GM10266 (cell line): ENCODE results near the gene CAMK2B.

ENCODE experiments used
- DNase-seq: peaks from one replicate; pipeline ENCODE4 v3.0.0; 2012; ENCODE audit errors: extremely low spot score
- TF ChIP-seq, protein P1 (sequence below): IDR thresholded peaks from 2 replicates; pipeline ENCODE4 v1.5.1; 2012; ENCODE audit warnings: mild to moderate bottlenecking, low read depth; ENCODE audit not compliant: control insufficient read depth, insufficient read depth; ENCODE audit errors: missing control alignments

CAMK2B gene

DNA sequence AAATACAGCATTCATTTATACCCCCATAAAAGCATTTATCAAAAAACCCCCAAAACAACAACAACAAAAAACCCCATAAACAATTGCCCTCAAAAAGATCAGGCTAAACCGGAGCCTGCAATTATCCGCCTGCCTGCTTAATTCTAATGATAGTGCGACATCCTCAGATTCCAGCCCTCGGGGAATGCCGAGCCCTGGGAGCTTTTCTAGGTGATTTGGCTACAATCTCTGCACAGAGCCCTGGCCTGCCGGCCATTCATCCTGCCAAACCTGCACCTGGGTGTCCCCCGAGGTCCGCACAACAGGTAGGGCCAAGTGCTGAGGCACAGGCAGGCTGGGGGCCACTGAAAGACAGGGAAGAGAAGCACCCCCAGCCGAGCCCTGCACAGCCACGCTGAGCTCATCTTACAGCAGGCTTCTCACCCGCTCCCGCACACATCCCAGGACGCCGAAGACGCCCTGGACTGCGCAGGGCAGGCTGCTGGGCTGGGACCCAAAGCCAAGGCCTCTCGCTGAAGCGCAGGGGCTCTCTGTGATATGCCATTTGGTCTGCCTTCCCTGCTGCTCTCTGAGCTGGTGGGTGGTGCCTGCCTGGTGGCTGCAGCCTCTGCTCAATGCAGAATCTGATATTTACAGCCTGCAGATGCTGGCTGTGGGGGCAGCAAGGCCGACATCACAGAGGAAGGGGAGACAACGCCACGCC, 57.5 kb downstream of the CAMK2B start:
- DNase-seq = no peak
- TF ChIP-seq, protein P1, sequence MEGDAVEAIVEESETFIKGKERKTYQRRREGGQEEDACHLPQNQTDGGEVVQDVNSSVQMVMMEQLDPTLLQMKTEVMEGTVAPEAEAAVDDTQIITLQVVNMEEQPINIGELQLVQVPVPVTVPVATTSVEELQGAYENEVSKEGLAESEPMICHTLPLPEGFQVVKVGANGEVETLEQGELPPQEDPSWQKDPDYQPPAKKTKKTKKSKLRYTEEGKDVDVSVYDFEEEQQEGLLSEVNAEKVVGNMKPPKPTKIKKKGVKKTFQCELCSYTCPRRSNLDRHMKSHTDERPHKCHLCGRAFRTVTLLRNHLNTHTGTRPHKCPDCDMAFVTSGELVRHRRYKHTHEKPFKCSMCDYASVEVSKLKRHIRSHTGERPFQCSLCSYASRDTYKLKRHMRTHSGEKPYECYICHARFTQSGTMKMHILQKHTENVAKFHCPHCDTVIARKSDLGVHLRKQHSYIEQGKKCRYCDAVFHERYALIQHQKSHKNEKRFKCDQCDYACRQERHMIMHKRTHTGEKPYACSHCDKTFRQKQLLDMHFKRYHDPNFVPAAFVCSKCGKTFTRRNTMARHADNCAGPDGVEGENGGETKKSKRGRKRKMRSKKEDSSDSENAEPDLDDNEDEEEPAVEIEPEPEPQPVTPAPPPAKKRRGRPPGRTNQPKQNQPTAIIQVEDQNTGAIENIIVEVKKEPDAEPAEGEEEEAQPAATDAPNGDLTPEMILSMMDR = no peak

DNA sequence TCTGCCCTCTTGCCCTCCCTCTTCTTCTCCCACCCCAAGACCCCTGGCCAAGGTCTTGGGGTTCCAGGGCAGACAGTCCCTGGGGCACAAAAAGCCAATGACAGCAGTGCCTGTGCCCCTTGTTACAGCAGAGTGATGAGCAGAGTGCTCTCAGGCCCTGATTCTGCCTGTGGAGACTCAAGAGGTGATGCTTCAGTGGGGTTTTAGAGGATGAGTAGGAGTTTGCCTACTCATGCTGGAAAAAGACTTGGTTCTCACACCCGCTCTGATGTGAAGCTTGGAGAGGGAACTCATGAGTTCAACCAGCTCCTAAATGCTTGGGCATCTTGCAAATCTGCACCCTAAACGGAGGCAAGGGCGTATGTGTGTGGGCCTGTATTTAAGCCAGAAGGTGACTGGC, 58.2 kb downstream of the CAMK2B start:
- TF ChIP-seq, protein P1 = no peak
- DNase-seq = no peak

DNA sequence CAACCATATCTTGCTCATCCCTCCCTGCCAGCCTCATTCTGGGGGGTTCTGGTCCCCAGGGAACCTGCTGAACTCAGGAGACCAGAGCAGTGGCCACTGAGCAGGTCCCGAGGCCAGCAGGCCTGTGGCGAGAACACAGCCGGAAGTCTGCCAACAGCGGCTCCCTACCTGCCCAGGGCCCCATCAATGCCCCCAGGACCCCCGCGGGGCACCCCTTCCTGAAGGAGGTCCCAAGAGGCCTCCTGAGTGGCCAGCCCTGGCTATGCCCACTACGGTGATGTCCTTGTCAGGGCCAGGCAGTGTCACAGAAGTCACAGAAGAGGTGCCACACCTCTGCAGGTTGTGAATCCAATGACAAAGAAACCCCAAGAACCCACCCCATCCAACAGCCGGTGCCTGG, 58.9 kb downstream of the CAMK2B start:
- TF ChIP-seq, protein P1 = no peak
- DNase-seq = no peak

DNA sequence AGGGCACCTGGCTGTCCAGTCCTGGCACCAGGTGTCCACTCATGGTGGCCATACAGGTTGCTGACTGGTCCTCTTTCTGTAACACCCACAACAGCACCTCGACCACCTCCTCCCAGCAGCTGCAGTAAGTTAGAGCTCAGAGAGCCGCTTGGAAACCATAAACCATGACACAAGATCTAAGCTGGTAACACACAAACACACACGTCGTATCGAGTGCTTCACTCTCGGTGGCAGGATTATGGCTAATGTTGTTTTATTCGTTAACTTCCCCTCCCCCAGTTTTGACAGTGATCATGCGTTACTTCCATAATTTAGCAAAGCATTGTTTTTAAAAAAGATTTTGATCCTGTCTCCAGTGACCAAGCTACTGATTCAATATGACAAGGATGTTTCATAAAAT, 59.7 kb downstream of the CAMK2B start:
- no peak for DNase-seq
- TF ChIP-seq, protein P1 = no peak

DNA sequence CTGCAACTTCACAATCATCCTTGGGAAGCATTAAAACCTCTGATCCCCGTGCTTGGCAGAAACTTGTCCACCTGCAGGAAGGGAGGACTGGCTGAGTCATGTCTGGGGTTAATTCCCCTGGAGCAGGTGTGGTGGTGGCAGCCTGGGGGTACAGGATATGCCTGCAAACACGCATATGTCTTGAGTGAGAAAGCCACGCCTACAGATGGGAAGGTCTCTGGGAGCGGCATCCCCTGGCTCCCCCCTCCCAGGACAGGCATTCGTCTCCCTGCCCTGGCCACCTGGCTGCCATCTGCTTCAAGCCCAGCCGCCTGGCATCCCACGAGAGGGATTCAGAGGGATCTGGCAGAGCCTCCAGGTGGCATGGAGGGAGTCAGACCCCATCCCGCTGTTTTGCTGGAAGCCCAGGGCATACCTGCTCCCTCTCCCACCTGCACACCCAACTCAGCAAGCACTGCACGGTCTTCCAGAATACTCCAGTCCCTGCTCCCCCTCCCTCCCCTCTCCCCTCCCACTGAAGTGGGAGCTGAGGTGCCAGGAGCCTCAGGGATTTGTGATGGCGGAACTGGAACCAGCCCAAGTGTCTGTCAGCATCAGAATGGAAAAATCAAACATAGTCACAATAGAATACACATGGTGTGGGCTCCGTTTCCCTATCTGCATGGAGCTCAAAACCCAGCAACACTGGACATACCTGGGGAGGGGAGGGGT, 61.0 kb downstream of the CAMK2B start:
- DNase-seq = no peak
- TF ChIP-seq, protein P1 = no peak

DNA sequence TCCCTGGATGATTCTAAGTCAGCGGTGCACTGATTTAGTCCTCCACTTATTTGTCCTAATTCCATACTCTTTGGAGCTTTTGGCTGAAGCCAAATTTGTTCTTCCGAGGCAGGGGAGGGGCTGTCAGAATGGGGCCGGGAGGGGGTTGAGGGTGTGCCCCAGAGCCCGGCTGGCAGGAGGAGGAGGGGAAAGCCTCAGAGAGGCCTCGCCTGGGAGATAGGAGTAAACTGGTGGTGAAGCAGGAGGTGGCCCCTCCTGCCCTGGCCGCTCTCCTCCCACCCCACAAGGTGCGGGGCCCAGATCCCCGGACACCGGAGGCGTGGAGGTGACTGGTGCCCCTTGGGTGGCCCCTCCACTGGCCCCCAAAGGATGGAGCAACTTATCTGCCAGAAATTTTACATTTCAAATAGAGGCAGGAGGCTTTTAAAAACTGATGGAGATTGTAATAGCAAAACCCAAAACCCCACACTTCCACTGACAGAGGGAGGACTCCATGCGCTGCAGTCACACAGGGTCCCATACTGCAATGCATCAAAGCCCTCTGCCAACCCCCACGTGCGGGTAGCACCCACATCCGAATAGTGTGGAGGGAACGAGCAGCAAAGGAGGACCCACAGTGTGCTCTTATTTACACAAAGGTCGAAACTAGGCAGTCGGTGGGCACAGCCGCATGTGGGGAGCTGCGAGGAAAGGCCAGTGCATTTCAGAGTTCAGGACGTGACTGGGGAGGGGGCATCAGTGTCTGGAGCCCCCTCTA, 61.9 kb downstream of the CAMK2B start:
- no peak for DNase-seq
- TF ChIP-seq, protein P1 = no peak
